ENCODE data around the gene GCGR.
A peak's percentile ranks its signal among the peaks of the same experiment; 100 is the strongest.

GCGR gene

DNA sequence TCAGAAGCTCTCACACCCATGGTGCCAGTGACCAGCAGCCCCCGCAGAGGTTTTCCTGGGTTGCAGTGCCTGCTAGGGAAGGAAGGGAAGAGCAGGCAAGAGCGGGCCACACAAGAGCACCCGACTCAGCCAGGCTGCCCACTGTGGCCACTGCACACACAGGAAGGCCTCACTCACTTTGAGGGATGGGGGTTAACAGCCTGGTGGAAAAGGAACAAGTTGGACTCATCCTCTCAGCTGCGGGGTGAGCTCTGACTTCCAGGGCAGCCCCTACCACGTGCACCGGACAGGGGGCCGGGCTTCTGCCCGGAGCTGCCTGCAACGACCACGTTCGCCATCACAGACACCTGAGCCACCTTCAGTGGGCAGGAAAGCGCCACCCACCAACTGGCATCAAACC lies 48.3 kb downstream of the GCGR start:
- no peak for DNase-seq

DNA sequence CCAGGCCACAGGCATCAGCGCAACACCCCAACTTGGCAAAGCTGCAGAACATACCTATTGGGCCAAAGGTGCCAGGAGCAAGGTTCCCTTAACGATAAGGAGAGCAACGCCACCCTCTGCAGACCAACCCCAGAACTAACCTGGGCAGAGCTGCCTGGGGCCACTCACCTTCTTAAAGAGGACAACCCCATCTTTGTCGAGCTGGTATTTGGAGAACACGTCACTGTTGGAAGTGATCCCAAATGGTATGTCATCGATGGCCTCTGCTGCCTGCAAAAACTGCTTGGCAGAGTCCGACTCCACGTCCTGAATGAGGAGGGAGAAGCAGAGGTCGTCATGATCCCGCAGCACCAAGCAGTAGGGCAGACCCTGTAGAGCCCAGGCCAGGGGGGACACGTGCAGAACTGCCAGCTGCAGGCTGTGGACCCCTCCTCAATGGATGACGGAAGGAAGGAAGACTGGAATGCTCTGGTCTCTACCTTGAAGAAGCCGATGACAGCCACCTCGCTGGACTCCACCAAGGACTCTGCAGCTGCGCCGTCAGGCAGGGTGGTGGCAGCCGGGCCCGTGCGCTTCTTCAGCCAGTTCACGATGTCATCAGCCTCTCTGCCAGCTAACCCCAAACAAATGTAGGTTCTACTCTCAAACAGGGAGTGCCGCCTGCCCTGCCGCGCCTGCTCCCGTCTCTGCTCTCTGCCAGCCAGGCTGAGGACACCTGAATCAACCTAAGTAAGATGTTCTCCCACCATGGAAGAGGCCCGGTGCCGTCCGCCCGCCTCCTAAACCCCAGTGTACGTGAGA lies 51.2 kb downstream of the GCGR start:
- no peak for DNase-seq

DNA sequence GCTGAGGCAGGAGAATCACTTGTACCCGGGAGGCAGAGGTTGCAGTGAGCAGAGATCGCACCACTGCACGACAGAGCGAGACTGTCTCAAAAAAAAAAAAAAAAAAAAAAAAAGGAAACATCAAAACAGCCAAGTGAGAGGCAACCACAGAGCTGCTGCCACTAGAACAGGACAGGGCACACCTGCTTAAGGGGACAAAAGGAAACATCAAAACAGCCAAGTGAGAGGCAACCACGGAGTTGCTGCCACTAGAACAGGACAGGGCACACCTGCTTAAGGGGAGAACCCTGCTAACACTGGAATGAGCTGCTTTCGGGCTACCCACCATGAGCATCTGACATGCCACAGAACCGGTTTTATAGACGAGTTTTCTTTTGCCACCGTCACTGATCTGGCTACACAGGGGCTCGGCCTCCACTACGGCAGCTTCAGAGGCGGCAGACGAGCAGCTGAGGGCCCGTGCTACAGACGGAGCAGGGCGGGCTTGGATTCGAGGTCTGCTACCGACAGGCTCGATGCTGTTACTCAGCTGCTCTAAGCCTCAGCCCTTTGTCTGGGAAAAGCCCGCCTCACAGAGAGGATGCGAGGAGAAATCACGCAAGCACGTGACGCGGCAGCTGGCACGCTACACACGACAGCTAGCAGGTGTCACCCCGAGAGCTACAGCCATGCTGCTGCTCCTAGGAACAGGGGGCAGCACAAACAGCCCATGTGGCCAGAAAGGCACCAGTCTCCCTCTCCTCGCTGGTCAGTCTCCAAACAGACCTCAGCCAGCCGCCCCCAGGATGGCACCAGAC lies 54.4 kb downstream of the GCGR start:
- no peak for DNase-seq

DNA sequence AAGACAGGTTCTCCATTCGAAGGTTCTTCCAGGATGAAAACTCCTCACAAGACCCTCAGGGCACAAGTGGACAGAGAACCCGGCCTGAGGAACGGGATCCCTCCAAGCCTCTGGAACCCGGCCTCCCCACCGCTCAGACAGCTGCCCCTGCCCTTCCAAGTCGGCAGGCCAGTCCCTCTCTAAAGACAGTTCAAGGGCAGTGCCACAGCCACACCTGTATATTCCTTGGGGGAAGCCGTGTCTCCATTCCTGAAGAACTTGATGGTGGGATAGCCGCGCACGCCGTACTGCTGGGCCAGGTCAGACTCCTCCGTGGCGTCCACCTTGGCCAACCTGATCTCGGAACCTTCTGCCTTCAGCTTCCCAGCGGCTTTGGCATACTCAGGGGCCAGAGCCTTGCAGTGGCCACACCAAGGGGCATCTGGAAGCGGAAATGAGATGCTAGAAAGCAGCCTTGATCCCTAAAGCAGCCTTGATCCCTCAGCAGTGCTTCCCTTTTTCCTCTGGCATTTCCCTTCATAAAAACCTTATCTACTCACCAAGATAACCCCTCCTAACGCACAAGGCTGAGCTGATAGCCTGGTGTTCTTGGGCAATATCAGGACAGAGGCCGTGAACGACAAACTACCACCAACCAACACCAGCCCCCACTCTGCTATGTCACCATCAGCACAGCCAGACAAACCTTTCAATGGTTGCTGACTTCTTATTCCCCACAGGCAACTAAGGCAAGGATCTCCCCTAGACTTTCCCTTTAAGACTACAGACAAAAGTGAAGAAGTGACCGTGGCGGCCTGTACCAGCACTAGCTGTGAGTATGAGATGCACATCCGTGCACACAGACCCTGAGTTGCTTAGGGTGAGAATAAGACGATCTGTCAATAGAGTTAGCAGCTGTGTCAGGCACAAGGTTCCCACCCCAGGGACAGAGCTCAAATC lies 55.3 kb downstream of the GCGR start:
- no peak for DNase-seq

DNA sequence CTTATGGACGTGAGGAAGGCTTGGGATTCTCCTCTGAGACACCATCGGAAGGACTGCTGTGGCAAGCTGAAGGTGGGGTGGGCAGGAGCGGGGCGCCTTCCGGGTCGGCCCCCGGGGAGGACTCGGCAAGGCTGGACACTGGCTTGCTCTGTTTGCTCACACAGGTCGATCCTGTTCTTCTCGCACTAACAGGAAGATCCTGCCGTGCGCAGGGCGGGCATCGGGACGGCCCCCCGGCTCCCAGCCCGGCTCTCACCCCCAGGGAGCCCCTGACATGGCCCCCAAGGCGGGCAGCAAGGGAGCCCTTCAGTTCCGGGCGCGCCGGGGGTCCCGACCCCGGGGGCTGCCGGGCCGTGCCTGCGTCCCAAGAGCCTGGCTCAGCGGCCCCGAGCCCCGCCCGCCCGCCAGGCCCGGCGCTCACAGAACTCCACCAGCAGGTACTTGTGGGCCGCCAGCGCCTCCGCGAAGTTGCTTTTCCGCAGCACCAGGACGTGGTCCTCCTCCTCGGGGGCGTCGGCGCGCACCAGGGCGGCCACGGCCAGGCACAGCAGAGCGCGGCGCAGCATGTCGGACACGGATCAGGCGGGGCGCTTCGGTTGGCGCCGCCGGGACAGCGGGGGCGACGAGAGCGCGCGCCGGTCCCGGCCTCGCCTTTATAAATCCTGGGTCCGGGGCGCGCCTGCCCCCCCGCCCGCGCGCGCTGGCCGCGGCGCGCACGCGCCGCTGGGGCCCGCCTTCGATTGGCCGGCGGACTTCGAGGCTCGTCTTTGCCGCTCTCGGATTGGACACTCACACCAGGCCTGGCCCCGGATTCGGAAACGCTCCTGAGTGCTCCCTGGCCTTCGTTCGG lies 56.2 kb downstream of the GCGR start, which contains the start of gene P4HB:
TSS of gene P4HB (minus strand) at position 630 of the 850 bp plus-strand sequence. CDS start at position 566, 64 bp downstream.
- peak in 1 of 2 experiments; percentile 91 for DNase-seq

DNA sequence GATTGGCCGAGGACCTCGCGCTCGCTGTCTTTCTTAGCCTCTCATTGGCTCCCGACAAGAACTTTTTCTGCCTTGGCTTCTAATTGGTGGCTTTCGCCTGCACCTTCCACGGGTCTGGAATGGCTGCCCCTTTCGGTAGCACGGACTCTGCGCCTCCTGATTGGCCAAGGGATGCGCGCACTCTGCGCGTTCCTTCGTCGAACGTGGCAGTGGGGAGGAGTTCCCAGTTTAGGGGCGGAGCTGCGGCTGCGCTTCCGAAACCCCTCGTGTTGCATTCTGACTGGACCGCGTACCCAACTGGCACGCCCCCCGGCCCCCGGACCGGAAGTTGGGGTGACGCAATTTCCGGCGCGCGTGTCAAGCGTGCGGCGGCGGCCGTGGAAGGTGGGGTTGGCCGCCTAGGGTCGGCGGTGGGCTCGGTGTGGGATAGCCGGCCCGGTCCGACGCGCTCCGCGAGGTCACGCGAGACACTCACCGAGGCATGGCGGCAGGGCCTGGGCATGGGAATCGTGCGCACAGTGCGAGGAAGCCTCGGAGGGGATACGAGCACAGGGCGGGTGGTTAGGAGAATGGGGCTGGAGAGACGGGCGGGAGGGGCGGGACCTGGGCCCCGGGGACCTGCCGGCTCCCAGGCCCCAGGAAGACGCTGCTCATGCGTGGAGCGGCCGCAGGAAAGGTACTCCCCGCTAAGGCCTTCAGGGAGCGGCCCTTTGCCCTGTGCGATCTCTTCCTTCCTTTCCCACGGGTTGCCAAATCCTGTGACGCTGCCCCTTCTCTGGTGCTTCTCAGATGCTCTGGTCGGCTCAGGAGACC lies 57.0 kb downstream of the GCGR start:
- DNase-seq = peak; percentile 99

DNA sequence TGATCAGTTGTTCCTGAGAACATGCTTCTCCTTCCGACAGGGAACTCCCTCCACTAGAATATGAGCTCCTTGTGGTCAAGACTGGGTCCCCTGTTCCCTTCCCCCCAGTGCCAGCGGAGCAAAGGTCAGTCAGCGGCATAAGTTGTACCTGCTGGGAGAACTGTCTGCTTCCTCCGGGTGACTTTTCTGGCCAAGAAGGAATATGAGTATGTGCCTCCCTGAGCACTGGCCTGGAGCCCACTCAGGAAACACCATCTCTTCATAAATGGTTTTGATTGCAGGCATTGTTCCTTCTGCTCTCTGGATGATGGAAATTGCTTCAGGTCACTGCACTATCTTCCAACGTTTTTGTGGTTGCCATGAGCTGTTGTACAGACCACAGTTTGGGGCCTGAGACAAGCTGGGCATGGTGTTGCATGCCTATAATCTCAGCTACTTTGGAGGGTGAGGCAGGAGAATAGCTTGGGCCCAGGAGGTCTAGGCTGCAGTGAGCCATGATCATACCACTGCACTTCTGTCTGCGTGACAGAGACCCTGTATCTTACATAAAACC lies 59.2 kb downstream of the GCGR start:
- DNase-seq = no peak
